BE2C (cell line): ENCODE measurements around the gene KCNE4.

Source experiments
- DNase-seq: peaks from one replicate; pipeline ENCODE4 v3.0.0-alpha.2; 2020
- H3K27me3 ChIP-seq: fragments of 250-450 bp; sonication (Bioruptor Pico); 2 replicates; pipeline ENCODE4 v1.5.1; 2020; ENCODE audit warnings: mild to moderate bottlenecking
- H3K36me3 ChIP-seq: fragments of 250-450 bp; sonication (Bioruptor Pico); 2 replicates; pipeline ENCODE4 v1.5.1; 2020; ENCODE audit warnings: mild to moderate bottlenecking
- H3K4me1 ChIP-seq: fragments of 250-450 bp; sonication (Bioruptor Pico); 2 replicates; pipeline ENCODE4 v1.5.1; 2020
- H3K4me3 ChIP-seq: 2 replicates; pipeline ENCODE4 v1.5.1; 2011; ENCODE audit warnings: low read depth, low read length
- H3K9me3 ChIP-seq: fragments of 250-450 bp; sonication (Bioruptor Pico); 2 replicates; pipeline ENCODE4 v1.5.1; 2020
- CTCF ChIP-seq: IDR thresholded peaks from 2 replicates; pipeline ENCODE4 v1.5.1; 2012; ENCODE audit warnings: mild to moderate bottlenecking, low read depth, low read length

KCNE4 gene

GRCh38 chr2:223072826-223073225 lies 20.8 kb downstream of the KCNE4 start:
- no peaks in the 10 kb centered on the region for H3K4me1 ChIP-seq
- TF ChIP-seq CTCF: no peak
- no peak for DNase-seq
- H3K4me3 ChIP-seq: no peak overlapping the region
- no peaks in the 10 kb centered on the region for H3K36me3 ChIP-seq
- no peaks in the 10 kb centered on the region for H3K27me3 ChIP-seq
- H3K9me3 ChIP-seq: no peaks in the 10 kb centered on the region; the same call in 1 of the 2 replicates

DNA sequence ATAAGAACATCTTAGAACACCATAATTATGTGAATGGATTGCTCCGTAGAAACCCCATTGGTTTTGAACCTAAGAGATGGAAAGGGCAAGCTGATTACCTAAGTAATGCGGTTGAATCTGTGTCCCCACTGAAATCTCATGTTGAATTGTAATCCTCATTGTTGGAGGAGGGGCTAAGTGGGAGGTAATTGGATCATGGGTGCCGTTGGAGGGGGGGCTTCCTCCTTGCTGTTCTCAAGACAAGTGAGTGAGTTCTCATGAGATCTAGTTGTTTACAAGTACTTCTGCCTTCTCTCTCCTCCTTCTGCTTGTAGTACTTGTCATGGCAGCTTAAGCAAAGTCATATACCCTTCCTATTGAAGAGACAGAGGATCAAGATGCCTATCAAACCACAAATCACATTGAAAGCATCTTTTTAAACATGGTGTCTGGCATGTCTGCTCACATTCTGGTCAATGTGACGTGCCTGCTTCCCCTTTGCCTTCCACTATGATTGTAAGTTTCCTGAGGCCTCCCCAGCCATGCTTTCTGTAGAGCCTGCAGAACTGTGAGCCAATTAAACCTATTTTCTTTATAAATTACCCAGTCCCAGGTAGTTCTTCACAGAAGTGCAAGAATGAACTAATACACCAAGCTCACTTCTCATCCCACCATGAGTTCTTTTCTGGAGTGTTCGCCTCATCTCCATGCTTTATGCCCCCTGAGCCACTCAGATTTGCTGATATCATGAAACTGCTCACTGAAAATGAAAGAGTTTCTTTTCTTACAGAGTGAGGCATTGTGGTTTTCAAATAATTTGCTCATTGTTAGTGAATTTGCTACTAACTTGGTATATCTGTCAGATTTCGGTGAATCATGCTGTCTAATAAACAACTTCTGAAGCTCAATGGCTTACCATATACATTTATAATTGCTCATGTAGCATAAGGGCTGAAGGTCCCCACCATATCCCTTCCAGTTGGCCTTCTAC lies 23.6 kb downstream of the KCNE4 start:
- no peak for TF ChIP-seq CTCF
- H3K4me1 ChIP-seq: peaks cover 9% of the 10 kb centered on the region
- DNase-seq: no peak

DNA sequence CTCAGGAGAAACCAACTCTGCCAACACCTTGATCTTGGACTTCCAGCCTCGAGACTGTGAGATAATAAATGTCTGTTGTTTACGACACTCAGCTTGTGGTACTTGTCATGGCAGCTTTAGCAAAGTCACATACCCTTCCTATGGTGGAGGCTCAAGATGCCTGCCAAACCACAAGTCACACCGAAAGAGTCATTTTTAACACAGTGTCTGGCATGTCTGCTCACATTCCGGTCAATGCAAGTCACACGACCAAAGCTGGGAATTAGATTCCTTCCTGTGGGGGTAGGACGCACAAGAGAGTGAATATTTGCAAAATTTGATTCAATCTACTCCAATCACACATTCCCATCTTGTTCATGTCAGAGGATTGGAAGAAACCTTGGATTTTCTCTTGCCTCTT lies 24.6 kb downstream of the KCNE4 start:
- no peak for DNase-seq
- TF ChIP-seq CTCF: no peak
- no peaks in the 10 kb centered on the region for H3K36me3 ChIP-seq
- no peaks in the 10 kb centered on the region for H3K27me3 ChIP-seq
- H3K9me3 ChIP-seq: no peaks in the 10 kb centered on the region; the same call in 1 of the 2 replicates
- H3K4me1 ChIP-seq: peaks cover 9% of the 10 kb centered on the region
- H3K4me3 ChIP-seq: no peak overlapping the region

More for the DNA sequence above, 23.6 kb downstream of the KCNE4 start:
- Histone ChIP-seq H3K27me3 (no peaks in the 10 kb centered on the region), H3K4me3 (no peak overlapping the region), H3K9me3 (no peaks in the 10 kb centered on the region; the same call in 1 of the 2 replicates), H3K36me3 (no peaks in the 10 kb centered on the region)

DNA sequence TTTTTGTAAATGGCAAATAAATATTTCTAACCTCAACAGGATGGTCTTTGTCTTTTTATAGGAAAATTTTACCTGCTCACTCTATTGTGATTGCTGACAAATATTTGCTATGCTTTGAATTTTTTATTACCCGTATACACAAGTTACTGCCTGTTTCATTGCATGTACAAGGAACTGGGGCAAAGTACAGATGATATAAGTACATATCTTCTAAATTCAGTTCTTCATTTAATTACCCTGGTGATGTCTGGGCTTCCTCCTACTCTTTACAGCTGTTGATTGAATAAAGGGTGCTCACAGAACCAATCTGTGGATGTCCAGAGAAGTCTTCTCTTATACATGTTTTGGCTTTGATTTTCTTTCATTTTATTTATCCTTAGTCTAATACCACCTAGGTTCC lies 26.5 kb downstream of the KCNE4 start:
- no peak for DNase-seq
- Histone ChIP-seq H3K4me3 (no peak overlapping the region), H3K27me3 (no peaks in the 10 kb centered on the region), H3K36me3 (no peaks in the 10 kb centered on the region), H3K9me3 (no peaks in the 10 kb centered on the region; the same call in 1 of the 2 replicates), H3K4me1 (peaks cover 9% of the 10 kb centered on the region)
- TF ChIP-seq CTCF: no peak

DNA sequence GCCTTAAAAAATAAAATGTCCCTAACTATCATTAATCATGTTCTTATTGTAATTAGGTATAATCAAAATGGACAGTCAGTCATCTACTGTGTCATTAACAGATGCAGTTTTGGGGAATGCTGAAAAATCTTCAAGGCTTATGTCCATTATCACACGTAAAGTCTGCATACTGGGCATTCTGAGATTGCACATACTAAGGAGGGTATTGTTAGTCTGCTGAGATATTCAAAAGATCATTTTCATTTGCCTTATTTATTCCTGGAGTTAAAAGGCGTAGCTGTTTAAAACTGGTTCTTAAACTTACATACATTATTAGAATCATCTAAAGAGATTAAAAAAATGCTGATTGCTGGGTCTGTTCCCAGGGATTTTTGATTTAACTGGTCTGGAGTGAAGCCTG lies 27.4 kb downstream of the KCNE4 start:
- DNase-seq: no peak

More for the DNA sequence above, 27.4 kb downstream of the KCNE4 start:
- no peak for TF ChIP-seq CTCF
- H3K4me3 ChIP-seq: no peak overlapping the region
- H3K9me3 ChIP-seq: no peaks in the 10 kb centered on the region; the same call in 1 of the 2 replicates
- H3K36me3 ChIP-seq: no peaks in the 10 kb centered on the region
- no peaks in the 10 kb centered on the region for H3K27me3 ChIP-seq
- peaks cover 18% of the 10 kb centered on the region for H3K4me1 ChIP-seq
